ENCODE measurements around the gene IQCN. TPM values are rescaled to one million over a fixed set of nuclear protein-coding genes. Genes with fewer than 3 reads are reported as not detected.

The IQCN gene
- total RNA-seq, 2 experiments from 2014 or later, result 0.59 to 0.69 TPM

GRCh38 chr19:18281082-18282020, 7.1 kb upstream of the IQCN start, which contains the start of gene JUND:
Gene JUND, minus strand, starts transcription at chr19:18281622. Its CDS starts 138 bp downstream, at chr19:18281484.
- ChIA-PET CTCF (interaction anchor here (0.7 to 6.2 kb wide), 13 partner anchors 8 to 133 kb away, joined by 3 to 330 read pairs (median 5); partner anchors contain the start of genes IQCN, LSM4, RAB3A and SSBP4), POLR2A (interaction anchor here (0.6 to 9.0 kb wide), 27 partner anchors 10 to 783 kb away, joined by 3 to 592 read pairs (median 6); partner anchors contain the start of genes KXD1, LRRC25, LSM4 and PIK3R2)
- TF ChIP-seq CTCF (IDR thresholded peaks at IDR 0.05), result no peak
- peak; percentile 69 for ATAC-seq
- peak; percentile 98 for DNase-seq
- peaks cover 37% of the 10 kb centered on the region for H3K4me1 Mint-ChIP-seq (ENCODE audit: low read depth)
- peaks cover 3% of the 10 kb centered on the region for H3K9me3 Mint-ChIP-seq
- H3K27ac Mint-ChIP-seq, result peak within 1 kb of the TSS; percentile 100
- intact Hi-C loops (cut with micrococcal nuclease), result no loop called here
- peak within 1 kb of the TSS; percentile 92 for H3K4me3 Mint-ChIP-seq
- H3K36me3 Mint-ChIP-seq (ENCODE audit: low read depth), result peaks cover 36% of the 10 kb centered on the region
- no peaks in the 10 kb centered on the region for H3K27me3 Mint-ChIP-seq

- ChIA-PET CTCF (interaction anchor here (0.7 to 6.2 kb wide), 24 partner anchors 9 to 183 kb away, joined by 3 to 330 read pairs (median 9); partner anchors contain the start of genes LSM4, MAST3, RAB3A and SSBP4), POLR2A (interaction anchor here (0.9 to 9.0 kb wide), 29 partner anchors 9 to 415 kb away, joined by 3 to 592 read pairs (median 6); partner anchors contain the start of genes KXD1, LRRC25, LSM4 and PGPEP1)
- TF ChIP-seq CTCF (IDR thresholded peaks at IDR 0.05), result no peak
- Mint-ChIP-seq H3K36me3 (ENCODE audit: low read depth) (peaks cover 37% of the 10 kb centered on the region), H3K9me3 (peaks cover 3% of the 10 kb centered on the region), H3K27ac (peak overlapping the region; percentile 94), H3K4me1 (ENCODE audit: low read depth) (peaks cover 37% of the 10 kb centered on the region), H3K27me3 (no peaks in the 10 kb centered on the region), H3K4me3 (peak overlapping the region; percentile 92)
- intact Hi-C loops (cut with micrococcal nuclease), result no loop called here
- DNase-seq (peak; percentile 73), ATAC-seq (no peak)
Measured at GRCh38 chr19:18280247-18281081, 6.2 kb upstream of the IQCN start.

GRCh38 chr19:18279516-18280246, 5.4 kb upstream of the IQCN start:
- peak; percentile 90 for TF ChIP-seq CTCF (IDR thresholded peaks at IDR 0.05)
- Mint-ChIP-seq H3K27ac (peak overlapping the region; percentile 98), H3K4me3 (peak overlapping the region; percentile 92), H3K9me3 (no peaks in the 10 kb centered on the region), H3K4me1 (ENCODE audit: low read depth) (peaks cover 37% of the 10 kb centered on the region), H3K36me3 (ENCODE audit: low read depth) (peaks cover 34% of the 10 kb centered on the region), H3K27me3 (no peaks in the 10 kb centered on the region)
- ATAC-seq, result peak; percentile 43
- DNase-seq, result peak; percentile 91
- intact Hi-C loops (cut with micrococcal nuclease), result loop anchor here (1.0 to 2.0 kb wide), 2 partner anchors 25 to 44 kb away; partner anchors contain the start of gene LSM4
- CTCF ChIA-PET, result interaction anchor here (0.6 to 6.2 kb wide), 44 partner anchors 8 to 331 kb away, joined by 3 to 330 read pairs (median 5); partner anchors contain the start of genes LSM4, MAST3, MPV17L2 and RAB3A
- POLR2A ChIA-PET, result interaction anchor here (0.6 to 9.0 kb wide), 26 partner anchors 8 to 286 kb away, joined by 3 to 592 read pairs (median 6); partner anchors contain the start of genes LRRC25, LSM4, PGPEP1 and RAB3A

- TF ChIP-seq CTCF (IDR thresholded peaks at IDR 0.05), result no peak
- POLR2A ChIA-PET, result interaction anchor here (0.6 to 9.0 kb wide), 21 partner anchors 10 to 285 kb away, joined by 3 to 592 read pairs (median 6); partner anchors contain the start of genes LSM4, MPV17L2, PGPEP1 and RAB3A
- H3K4me1 Mint-ChIP-seq (ENCODE audit: low read depth), result peaks cover 39% of the 10 kb centered on the region
- H3K4me3 Mint-ChIP-seq, result peak overlapping the region; percentile 92
- intact Hi-C loops (cut with micrococcal nuclease), result loop anchor here (1.0 to 2.0 kb wide), 2 partner anchors 26 to 44 kb away; partner anchors contain the start of gene LSM4
- CTCF ChIA-PET, result interaction anchor here (0.6 to 6.2 kb wide), 37 partner anchors 10 to 330 kb away, joined by 3 to 330 read pairs (median 6); partner anchors contain the start of genes LSM4, MAST3, MPV17L2 and RAB3A
- peaks cover 34% of the 10 kb centered on the region for H3K36me3 Mint-ChIP-seq (ENCODE audit: low read depth)
- H3K9me3 Mint-ChIP-seq, result no peaks in the 10 kb centered on the region
- DNase-seq (no peak), ATAC-seq (no peak)
- H3K27ac Mint-ChIP-seq, result peak overlapping the region; percentile 98
- H3K27me3 Mint-ChIP-seq, result no peaks in the 10 kb centered on the region
Measured at GRCh38 chr19:18279266-18279515, 4.9 kb upstream of the IQCN start.

All from activated CD8-positive, alpha-beta T cell treated with anti-CD3 and anti-CD28 coated beads for 36 hours (primary cell).